Body of pancreas (tissue), 4 donors: ENCODE results near the gene FBXO28.

ENCODE experiments used
- POLR2A ChIP-seq, 3 donors: fragments of 450-650 bp; IDR thresholded peaks; one replicate each; pipeline ENCODE4 v1.6.1; 2016; ENCODE audit warnings: antibody characterized with exemption in 3 of 3, mild to moderate bottlenecking in 2 of 3
- TF ChIP-seq, protein P1 (sequence below), 7 experiments: fragments of 450-650 bp in 4 of 7; fragments of 200-600 bp in 3 of 7; sonication (generic) in 3 of 7; IDR thresholded peaks; one replicate each; pipeline ENCODE4 v1.5.1; 2016 to 2019; ENCODE audit warnings: antibody characterized with exemption in 7 of 7

DNA sequence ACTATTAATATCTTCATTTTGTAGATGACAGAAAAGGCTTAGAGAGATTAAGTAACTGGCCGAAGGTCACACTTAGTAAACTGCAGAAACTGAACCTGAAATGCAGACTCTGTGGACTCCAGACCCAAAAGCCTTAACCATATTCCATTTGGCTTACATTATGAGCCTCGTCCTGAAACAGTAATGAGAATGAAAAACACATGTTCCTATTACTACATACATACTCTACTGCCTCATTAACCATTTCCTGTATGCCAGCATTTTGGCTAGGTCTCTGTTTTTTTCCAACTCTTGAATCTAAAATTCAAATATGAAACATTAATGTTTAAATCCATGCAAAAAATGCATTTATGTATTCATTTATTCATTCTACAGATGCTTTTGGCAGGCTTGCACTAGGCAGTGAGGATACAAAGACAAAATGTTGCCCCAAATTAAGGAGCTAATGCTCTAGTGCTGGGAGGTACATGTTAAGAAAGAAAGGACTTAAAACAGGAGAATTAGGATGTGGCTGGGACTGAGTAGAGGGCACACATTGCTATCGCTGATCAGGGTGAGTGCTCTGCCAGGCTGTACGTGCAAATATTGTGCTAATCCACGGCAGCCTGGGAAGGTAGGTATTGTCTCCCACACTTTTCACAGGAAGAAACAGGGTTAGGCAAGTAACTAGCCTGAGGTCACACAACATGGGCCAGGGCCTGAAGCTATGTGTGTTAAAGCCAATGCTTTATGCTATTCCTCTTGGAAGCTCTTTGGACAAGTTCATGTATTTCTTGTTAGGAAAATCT lies 83.1 kb downstream of the FBXO28 start:
- TF ChIP-seq, protein P1, sequence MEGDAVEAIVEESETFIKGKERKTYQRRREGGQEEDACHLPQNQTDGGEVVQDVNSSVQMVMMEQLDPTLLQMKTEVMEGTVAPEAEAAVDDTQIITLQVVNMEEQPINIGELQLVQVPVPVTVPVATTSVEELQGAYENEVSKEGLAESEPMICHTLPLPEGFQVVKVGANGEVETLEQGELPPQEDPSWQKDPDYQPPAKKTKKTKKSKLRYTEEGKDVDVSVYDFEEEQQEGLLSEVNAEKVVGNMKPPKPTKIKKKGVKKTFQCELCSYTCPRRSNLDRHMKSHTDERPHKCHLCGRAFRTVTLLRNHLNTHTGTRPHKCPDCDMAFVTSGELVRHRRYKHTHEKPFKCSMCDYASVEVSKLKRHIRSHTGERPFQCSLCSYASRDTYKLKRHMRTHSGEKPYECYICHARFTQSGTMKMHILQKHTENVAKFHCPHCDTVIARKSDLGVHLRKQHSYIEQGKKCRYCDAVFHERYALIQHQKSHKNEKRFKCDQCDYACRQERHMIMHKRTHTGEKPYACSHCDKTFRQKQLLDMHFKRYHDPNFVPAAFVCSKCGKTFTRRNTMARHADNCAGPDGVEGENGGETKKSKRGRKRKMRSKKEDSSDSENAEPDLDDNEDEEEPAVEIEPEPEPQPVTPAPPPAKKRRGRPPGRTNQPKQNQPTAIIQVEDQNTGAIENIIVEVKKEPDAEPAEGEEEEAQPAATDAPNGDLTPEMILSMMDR (IDR thresholded peaks at IDR 0.05), result no peak
- TF ChIP-seq POLR2A (IDR thresholded peaks at IDR 0.05), result no peak
